ENCODE data around the gene RAPGEF3. TPM values are rescaled to one million over a fixed set of nuclear protein-coding genes. Genes with fewer than 3 reads are reported as not detected.

RAPGEF3 gene
- total RNA-seq, 4 donors from 2014 or later, result 36.9 to 223 (median 48.5) TPM

DNA sequence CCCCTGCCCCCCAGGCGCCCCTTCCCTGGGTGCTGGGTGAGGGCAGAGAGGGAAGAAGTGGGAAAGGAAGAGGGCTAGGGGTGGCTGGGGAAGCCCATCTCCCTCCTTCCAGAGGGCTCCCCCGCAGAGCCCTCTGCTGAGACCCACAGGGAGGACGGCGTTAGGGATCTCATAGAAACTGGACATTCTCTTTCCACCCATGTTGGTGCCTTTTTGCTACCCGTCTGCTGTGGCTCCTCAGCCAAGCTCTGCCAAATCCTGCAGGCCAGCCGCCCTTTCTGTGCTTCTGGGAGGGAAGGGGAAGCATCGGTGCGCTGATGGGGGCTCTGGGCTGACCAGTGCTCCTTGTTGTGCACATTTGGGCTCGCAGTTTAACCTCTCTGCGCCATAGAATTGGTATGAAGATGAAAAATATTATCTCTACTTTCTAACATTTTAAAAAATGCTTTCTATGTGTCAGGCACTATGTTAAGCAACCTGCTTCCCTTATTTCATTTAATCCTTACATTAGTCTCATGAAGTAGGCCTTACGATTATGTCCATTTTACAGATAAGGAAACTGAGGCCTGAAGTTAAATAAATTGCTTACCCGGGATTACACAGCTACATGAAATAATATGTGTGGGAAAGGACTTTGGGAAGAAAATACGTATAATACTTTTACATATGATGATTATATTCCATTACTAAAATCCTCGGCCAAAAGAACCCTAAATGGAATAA is 15.3 kb upstream of the RAPGEF3 start:
- no peak for TF ChIP-seq CTCF (IDR thresholded peaks at IDR 0.05; ENCODE audit: low read depth)

DNA sequence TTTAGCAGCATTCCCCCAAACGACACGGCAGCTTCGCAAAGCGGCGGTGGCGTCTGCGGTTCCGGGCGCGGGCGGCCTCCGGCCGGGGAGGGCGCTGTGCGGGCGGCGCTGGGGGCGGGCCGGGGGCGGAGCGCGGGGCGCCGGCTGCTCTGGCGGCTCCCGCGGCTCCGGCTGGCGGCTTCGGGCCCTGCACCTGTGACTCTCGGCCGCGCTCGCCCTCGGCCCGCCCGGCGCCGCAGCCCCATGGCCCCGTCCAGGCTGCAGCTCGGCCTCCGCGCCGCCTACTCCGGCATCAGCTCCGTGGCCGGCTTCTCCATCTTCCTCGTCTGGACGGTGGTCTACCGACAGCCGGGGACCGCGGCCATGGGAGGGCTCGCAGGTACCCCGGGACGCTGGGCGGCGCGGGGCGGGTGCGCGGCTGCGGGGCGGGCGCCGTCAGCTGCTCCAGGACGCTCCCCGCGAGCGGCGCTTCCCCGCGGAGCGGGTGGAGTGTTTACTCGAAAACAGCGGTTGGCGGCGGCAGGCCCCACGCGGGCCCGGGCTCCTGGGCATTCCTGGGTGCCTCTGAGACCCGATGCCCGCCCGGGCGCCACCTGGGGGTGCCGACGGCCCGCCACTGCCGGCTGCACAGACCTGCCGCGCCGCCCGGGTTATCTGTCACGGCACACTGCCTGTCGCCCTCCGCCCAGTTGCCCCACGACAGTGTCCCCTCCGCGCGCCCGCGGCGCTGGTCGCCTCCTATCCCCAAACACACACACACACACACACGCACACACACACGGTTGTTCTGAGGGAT is 14.6 kb upstream of the RAPGEF3 start, which contains the start of gene SLC48A1:
Gene SLC48A1 (plus strand): TSS at position 177 of the 796 bp plus-strand sequence. CDS start 67 bp downstream, at position 244.
- TF ChIP-seq CTCF (IDR thresholded peaks at IDR 0.05; ENCODE audit: low read depth), result no peak

- no peak for TF ChIP-seq CTCF (IDR thresholded peaks at IDR 0.05; ENCODE audit: low read depth)
Observed at GRCh38 chr12:47772738-47773061, 14.0 kb upstream of the RAPGEF3 start.

GRCh38 chr12:47772094-47772660 is 13.5 kb upstream of the RAPGEF3 start:
- TF ChIP-seq CTCF (IDR thresholded peaks at IDR 0.05; ENCODE audit: low read depth), result no peak

GRCh38 chr12:47771304-47771703 is 12.6 kb upstream of the RAPGEF3 start:
- no peak for TF ChIP-seq CTCF (IDR thresholded peaks at IDR 0.05; ENCODE audit: low read depth)

- TF ChIP-seq CTCF (IDR thresholded peaks at IDR 0.05; ENCODE audit: low read depth), result no peak
Observed at GRCh38 chr12:47770086-47770726, 11.5 kb upstream of the RAPGEF3 start.

Measured in subcutaneous adipose tissue (tissue), 4 donors.